ENCODE results near the gene SLC16A1.

DNA sequence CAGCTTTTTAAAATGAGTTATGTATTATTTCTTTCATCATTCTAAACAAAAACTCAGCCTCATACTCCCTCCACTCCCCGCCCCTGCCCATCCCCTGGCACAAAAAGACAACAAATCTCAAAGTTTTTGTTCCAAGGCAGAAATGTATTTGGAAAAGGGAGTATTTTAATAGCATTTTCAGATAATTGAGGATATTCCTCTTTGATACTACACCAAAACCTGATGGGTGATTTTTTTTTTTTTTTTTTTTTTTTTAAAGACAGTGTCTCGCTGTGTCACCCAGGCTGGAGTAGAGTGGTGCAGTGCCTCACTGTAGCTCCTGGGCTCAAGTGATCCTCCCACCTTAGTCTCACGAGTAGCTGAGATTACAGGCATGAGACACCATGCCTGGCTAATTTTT is 16.2 kb downstream of the SLC16A1 start:
- TF ChIP-seq, protein P1, sequence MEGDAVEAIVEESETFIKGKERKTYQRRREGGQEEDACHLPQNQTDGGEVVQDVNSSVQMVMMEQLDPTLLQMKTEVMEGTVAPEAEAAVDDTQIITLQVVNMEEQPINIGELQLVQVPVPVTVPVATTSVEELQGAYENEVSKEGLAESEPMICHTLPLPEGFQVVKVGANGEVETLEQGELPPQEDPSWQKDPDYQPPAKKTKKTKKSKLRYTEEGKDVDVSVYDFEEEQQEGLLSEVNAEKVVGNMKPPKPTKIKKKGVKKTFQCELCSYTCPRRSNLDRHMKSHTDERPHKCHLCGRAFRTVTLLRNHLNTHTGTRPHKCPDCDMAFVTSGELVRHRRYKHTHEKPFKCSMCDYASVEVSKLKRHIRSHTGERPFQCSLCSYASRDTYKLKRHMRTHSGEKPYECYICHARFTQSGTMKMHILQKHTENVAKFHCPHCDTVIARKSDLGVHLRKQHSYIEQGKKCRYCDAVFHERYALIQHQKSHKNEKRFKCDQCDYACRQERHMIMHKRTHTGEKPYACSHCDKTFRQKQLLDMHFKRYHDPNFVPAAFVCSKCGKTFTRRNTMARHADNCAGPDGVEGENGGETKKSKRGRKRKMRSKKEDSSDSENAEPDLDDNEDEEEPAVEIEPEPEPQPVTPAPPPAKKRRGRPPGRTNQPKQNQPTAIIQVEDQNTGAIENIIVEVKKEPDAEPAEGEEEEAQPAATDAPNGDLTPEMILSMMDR (IDR thresholded peaks at IDR 0.05; ENCODE audit: insufficient read depth, low read length), result no peak
- TF ChIP-seq, protein P2, sequence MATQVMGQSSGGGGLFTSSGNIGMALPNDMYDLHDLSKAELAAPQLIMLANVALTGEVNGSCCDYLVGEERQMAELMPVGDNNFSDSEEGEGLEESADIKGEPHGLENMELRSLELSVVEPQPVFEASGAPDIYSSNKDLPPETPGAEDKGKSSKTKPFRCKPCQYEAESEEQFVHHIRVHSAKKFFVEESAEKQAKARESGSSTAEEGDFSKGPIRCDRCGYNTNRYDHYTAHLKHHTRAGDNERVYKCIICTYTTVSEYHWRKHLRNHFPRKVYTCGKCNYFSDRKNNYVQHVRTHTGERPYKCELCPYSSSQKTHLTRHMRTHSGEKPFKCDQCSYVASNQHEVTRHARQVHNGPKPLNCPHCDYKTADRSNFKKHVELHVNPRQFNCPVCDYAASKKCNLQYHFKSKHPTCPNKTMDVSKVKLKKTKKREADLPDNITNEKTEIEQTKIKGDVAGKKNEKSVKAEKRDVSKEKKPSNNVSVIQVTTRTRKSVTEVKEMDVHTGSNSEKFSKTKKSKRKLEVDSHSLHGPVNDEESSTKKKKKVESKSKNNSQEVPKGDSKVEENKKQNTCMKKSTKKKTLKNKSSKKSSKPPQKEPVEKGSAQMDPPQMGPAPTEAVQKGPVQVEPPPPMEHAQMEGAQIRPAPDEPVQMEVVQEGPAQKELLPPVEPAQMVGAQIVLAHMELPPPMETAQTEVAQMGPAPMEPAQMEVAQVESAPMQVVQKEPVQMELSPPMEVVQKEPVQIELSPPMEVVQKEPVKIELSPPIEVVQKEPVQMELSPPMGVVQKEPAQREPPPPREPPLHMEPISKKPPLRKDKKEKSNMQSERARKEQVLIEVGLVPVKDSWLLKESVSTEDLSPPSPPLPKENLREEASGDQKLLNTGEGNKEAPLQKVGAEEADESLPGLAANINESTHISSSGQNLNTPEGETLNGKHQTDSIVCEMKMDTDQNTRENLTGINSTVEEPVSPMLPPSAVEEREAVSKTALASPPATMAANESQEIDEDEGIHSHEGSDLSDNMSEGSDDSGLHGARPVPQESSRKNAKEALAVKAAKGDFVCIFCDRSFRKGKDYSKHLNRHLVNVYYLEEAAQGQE (IDR thresholded peaks at IDR 0.05; ENCODE audit: insufficient replicate concordance, low read depth), result no peak
- TF ChIP-seq POLR2AphosphoS5 (IDR thresholded peaks at IDR 0.05; ENCODE audit: low read depth), result no peak
- TF ChIP-seq GABPA (IDR thresholded peaks at IDR 0.05; ENCODE audit: low read depth), result no peak
